GM19351 (cell line): ENCODE measurements around the gene DYNC1I2.
"Not testable (repeated sequence)": the region's sequence is repeated elsewhere in the genome, so short reads cannot be mapped to it uniquely, and the experiment has no call there.

Experiments used
- ATAC-seq: cut with Tn5 transposase; IDR thresholded peaks from one replicate; pipeline ENCODE4 v1.9.1; 2021; ENCODE audit warnings: mild to moderate bottlenecking, moderate library complexity; ENCODE audit not compliant: unreplicated experiment

Gene DYNC1I2

GRCh38 chr2:171711351-171711750, 24.1 kb downstream of the DYNC1I2 start:
- ATAC-seq: no peak

- ATAC-seq: no peak
Observed at GRCh38 chr2:171712051-171712450, 24.8 kb downstream of the DYNC1I2 start.

GRCh38 chr2:171718720-171719119, 31.5 kb downstream of the DYNC1I2 start:
- ATAC-seq: no peak

GRCh38 chr2:171719660-171720059, 32.4 kb downstream of the DYNC1I2 start:
- ATAC-seq: no peak

GRCh38 chr2:171723716-171724683, 36.7 kb downstream of the DYNC1I2 start:
- ATAC-seq: no peak

GRCh38 chr2:171726847-171727450, 39.7 kb downstream of the DYNC1I2 start:
- no peak for ATAC-seq

GRCh38 chr2:171728989-171729951, 42.0 kb downstream of the DYNC1I2 start:
- ATAC-seq: no peak

GRCh38 chr2:171729952-171730317, 42.7 kb downstream of the DYNC1I2 start:
- ATAC-seq: no peak

- ATAC-seq: no peak
Observed at GRCh38 chr2:171735991-171736710, 48.9 kb downstream of the DYNC1I2 start.

- ATAC-seq: peak; percentile 74
Observed at GRCh38 chr2:171741189-171741588, 53.9 kb downstream of the DYNC1I2 start.

GRCh38 chr2:171742760-171743159, 55.5 kb downstream of the DYNC1I2 start:
- ATAC-seq: no peak

- no peak for ATAC-seq
Observed at GRCh38 chr2:171745141-171745540, 57.9 kb downstream of the DYNC1I2 start.

- no peak for ATAC-seq
Observed at GRCh38 chr2:171745806-171746205, 58.5 kb downstream of the DYNC1I2 start.

- ATAC-seq: no peak
Observed at GRCh38 chr2:171747371-171747770, 60.1 kb downstream of the DYNC1I2 start.

GRCh38 chr2:171754254-171754939, 67.1 kb downstream of the DYNC1I2 start:
- no peak for ATAC-seq

- not testable (repeated sequence) for ATAC-seq
Observed at GRCh38 chr2:171758762-171759161, 71.5 kb downstream of the DYNC1I2 start.

- ATAC-seq: not testable (repeated sequence)
Observed at GRCh38 chr2:171761176-171761575, 73.9 kb downstream of the DYNC1I2 start.

GRCh38 chr2:171762879-171763573, 75.8 kb downstream of the DYNC1I2 start:
- ATAC-seq: no peak

- ATAC-seq: no peak
Observed at GRCh38 chr2:171763602-171764001, 76.3 kb downstream of the DYNC1I2 start.
